ENCODE results near the gene SLC16A7.

DNA sequence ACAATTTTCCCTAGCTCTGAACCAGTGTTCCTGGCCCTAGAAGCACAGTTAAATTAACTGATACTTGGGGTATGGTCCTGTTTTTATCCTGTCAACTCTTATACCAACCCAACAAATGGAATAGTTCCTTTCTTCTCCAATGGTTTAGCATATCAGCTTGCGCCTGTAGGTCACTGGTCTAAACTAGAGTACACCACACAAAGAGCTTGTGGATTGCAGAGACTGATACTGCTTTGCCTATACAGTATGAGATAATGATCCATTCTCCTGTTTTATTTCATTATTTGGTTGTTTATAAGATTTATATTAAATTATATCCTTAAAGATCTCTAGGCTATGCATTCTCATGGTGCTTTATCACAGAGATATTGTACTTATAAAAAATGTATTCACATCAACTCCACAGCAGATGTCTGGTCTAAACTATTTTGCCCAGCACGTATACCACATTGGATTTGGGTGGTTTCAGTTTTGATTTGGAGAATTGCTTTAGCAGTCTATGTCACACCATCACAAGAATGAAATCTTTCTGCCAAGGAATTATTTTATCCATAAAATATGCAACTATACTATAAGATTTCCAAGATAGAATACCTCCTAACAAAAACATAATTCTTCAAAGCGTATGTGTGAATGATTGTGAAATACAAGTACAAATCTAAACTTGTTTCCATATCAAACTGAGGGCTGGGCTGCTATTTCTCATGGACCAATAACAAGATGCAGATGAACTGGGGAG is 142.1 kb downstream of the SLC16A7 start:
- TF ChIP-seq, protein P1, sequence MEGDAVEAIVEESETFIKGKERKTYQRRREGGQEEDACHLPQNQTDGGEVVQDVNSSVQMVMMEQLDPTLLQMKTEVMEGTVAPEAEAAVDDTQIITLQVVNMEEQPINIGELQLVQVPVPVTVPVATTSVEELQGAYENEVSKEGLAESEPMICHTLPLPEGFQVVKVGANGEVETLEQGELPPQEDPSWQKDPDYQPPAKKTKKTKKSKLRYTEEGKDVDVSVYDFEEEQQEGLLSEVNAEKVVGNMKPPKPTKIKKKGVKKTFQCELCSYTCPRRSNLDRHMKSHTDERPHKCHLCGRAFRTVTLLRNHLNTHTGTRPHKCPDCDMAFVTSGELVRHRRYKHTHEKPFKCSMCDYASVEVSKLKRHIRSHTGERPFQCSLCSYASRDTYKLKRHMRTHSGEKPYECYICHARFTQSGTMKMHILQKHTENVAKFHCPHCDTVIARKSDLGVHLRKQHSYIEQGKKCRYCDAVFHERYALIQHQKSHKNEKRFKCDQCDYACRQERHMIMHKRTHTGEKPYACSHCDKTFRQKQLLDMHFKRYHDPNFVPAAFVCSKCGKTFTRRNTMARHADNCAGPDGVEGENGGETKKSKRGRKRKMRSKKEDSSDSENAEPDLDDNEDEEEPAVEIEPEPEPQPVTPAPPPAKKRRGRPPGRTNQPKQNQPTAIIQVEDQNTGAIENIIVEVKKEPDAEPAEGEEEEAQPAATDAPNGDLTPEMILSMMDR (IDR thresholded peaks at IDR 0.05; ENCODE audit: control extremely low read depth in 1 of 3, insufficient read depth in 1 of 3, low read depth in 1 of 3, low read length in 3 of 3), result no peak
- TF ChIP-seq JUND (IDR thresholded peaks at IDR 0.05; ENCODE audit: low read length), result no peak
- TF ChIP-seq USF2 (IDR thresholded peaks at IDR 0.05; ENCODE audit: low read length), result no peak
- no peak for TF ChIP-seq BRCA1 (IDR thresholded peaks at IDR 0.05; ENCODE audit: low read depth, low read length)

Measured in H1 (cell line).